ENCODE measurements around the gene TCF19. TPM values are rescaled to one million over a fixed set of nuclear protein-coding genes. Genes with fewer than 3 reads are reported as not detected.
"Not testable (repeated sequence)": the region's sequence is repeated elsewhere in the genome, so short reads cannot be mapped to it uniquely, and the experiment has no call there.

Gene TCF19
- total RNA-seq, 2 donors from 2014 or later, result 7.6 to 10.0 TPM

DNA sequence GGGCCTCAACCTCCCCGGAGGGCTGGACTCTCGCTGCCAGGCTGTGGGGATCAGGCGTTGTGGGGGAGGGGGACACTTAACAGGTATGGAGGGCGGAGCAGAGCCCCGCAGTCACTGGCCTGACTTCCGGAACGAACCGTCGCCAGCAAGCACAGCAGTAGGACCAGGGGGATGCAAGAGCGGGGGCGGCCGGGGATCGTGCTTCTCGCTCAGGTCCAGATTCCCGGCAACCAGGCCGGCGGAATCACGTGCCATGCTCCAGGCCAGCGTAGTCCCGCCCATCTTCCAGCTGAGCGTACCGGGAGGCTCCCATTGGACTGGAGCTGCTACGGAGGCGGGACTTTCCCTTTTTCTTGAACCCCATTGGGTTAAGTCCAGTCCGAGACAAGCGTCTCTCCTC is 22.1 kb downstream of the TCF19 start:
- no peak overlapping the region for H3K27ac ChIP-seq
- intact Hi-C loops (cut with DNase I), result no loop called here
- WGBS, result 71% methylated on average over 26 of the region's 26 CpGs
- H3K4me1 ChIP-seq (replicated peaks), result no peaks in the 10 kb centered on the region
- H3K36me3 ChIP-seq, result no peaks in the 10 kb centered on the region
- TF ChIP-seq POLR2A (IDR thresholded peaks at IDR 0.05), result no peak
- no peak for TF ChIP-seq POLR2AphosphoS5 (IDR thresholded peaks at IDR 0.05)
- TF ChIP-seq, protein P1, sequence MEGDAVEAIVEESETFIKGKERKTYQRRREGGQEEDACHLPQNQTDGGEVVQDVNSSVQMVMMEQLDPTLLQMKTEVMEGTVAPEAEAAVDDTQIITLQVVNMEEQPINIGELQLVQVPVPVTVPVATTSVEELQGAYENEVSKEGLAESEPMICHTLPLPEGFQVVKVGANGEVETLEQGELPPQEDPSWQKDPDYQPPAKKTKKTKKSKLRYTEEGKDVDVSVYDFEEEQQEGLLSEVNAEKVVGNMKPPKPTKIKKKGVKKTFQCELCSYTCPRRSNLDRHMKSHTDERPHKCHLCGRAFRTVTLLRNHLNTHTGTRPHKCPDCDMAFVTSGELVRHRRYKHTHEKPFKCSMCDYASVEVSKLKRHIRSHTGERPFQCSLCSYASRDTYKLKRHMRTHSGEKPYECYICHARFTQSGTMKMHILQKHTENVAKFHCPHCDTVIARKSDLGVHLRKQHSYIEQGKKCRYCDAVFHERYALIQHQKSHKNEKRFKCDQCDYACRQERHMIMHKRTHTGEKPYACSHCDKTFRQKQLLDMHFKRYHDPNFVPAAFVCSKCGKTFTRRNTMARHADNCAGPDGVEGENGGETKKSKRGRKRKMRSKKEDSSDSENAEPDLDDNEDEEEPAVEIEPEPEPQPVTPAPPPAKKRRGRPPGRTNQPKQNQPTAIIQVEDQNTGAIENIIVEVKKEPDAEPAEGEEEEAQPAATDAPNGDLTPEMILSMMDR (IDR thresholded peaks at IDR 0.05), result no peak
- peak overlapping the region in 1 of 2 donors; percentile 22 for H3K4me3 ChIP-seq
- no peaks in the 10 kb centered on the region for H3K27me3 ChIP-seq (replicated peaks; ENCODE audit: insufficient read depth)
- H3K9me3 ChIP-seq, result no peaks in the 10 kb centered on the region
- DNase-seq (ENCODE audit: low spot score), result no peak

DNA sequence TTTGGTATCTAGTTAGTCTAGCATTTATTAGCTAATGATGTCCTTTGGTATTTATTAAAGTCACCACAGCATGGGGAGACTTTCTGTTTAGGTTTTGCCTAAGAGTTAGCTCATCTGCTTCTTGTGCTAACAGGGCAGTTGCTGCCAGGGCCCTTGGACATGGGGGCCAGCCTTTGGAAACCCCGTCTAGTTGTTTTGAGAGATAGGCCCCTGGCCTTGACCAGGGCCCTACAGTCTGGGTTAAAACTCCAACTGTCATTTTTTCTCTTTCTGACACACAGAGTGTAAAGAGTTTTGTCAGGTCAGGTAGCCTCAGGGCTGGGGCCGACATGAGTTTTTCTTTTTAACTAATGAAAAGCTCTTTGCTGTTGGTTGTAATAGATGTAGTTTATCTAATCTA is 24.9 kb downstream of the TCF19 start:
- DNase-seq (ENCODE audit: low spot score); H3K36me3 ChIP-seq; intact Hi-C loops (cut with DNase I); H3K4me1 ChIP-seq (replicated peaks); H3K9me3 ChIP-seq; H3K27me3 ChIP-seq (replicated peaks; ENCODE audit: insufficient read depth); H3K4me3 ChIP-seq: not testable (repeated sequence)
- WGBS, result 26% methylated on average over 2 of the region's 2 CpGs
- H3K27ac ChIP-seq, result peak overlapping the region in 1 of 2 donors; percentile 33

DNA sequence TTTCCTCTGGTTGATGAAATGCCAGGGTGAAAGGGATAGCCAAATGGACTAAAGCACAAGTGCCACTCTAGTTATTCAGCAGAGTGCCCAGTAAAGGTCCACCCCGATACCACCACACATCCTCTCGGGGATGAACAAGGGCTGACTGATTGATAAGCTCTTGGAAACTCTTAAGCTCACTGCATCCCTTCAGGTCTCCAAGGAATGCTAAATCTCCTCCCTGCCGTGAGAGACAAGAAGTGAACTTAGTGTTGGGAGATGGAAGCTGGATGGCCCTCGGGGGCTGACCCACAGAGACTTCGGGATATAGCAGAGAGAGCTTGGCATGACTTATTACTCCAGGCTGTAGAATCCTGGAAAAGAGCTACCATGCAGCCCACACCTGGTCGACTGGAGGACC is 25.5 kb downstream of the TCF19 start:
- H3K36me3 ChIP-seq; H3K4me1 ChIP-seq (replicated peaks); H3K4me3 ChIP-seq; DNase-seq (ENCODE audit: low spot score); intact Hi-C loops (cut with DNase I); H3K9me3 ChIP-seq; H3K27me3 ChIP-seq (replicated peaks; ENCODE audit: insufficient read depth): not testable (repeated sequence)
- 50% methylated on average over 6 of the region's 6 CpGs for WGBS
- peak overlapping the region in 1 of 2 donors; percentile 30 for H3K27ac ChIP-seq

DNA sequence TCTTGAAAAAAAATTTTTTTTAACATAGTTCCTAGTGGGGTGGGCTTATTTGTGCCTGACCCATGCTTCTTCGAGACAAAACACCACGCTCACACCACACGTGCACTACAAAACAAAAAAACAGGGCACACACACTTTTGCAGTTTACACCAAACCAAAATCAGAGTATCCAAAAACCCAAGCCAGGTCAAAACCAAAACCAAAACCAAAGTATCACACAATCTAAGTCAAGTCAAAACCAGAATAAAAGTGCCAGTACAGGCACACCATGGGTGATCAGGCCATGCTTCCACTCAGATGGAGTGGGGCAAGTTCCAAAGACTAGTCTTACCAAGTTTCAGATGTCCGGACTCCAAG is 27.3 kb downstream of the TCF19 start:
- DNase-seq (ENCODE audit: low spot score); H3K9me3 ChIP-seq; H3K36me3 ChIP-seq; intact Hi-C loops (cut with DNase I); H3K27me3 ChIP-seq (replicated peaks; ENCODE audit: insufficient read depth); H3K4me1 ChIP-seq (replicated peaks): not testable (repeated sequence)
- Histone ChIP-seq H3K27ac (peak overlapping the region; percentile 85 to 93), H3K4me3 (peak overlapping the region; percentile 14 to 24)
- 9% methylated on average over 4 of the region's 4 CpGs for WGBS

DNA sequence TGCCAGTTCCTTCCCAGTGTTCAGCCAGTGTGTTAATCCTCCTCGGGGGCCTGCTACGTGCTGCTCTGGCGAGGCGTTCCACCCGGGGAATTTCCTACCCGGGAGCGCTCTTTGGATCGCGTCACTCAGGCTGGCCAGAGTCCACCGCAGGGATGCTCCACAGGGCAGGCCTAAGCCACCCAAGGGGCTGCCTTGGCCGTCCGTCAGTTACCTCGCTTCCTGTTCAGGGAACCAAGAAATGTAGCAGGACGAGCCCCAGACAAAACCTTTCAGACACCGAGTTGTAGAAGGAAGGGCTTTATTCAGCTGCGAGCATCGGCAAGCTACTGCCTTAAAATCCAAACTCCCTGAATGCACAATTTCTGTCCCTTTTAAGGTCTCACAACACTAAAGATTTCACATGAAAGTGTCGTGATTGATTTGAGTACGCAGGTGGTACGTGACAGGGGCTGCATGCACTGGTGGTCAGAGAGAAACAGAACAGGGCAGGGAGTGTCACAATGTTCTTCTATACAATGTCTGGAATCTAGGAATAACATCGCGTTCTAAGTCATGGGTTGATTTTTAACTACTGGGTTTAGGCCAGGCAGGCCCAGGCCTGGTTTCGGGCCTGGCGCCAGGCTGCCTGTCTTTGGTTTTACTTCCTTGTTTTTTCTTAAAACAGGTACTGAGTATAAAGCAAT is 27.8 kb downstream of the TCF19 start:
- Histone ChIP-seq H3K4me3 (peak overlapping the region; percentile 14 to 24), H3K27me3 (replicated peaks; ENCODE audit: insufficient read depth) (no peaks in the 10 kb centered on the region), H3K36me3 (no peaks in the 10 kb centered on the region), H3K27ac (peak overlapping the region; percentile 85 to 93), H3K9me3 (no peaks in the 10 kb centered on the region), H3K4me1 (replicated peaks) (no peaks in the 10 kb centered on the region)
- DNase-seq (ENCODE audit: low spot score), result peak; percentile 81
- 19% methylated on average over 24 of the region's 24 CpGs for WGBS
- intact Hi-C loops (cut with DNase I), result no loop called here
- TF ChIP-seq POLR2AphosphoS5 (IDR thresholded peaks at IDR 0.05), result peak; percentile 63
- peak; percentile 70 for TF ChIP-seq POLR2A (IDR thresholded peaks at IDR 0.05)
- TF ChIP-seq, protein P1 (IDR thresholded peaks at IDR 0.05), result no peak

DNA sequence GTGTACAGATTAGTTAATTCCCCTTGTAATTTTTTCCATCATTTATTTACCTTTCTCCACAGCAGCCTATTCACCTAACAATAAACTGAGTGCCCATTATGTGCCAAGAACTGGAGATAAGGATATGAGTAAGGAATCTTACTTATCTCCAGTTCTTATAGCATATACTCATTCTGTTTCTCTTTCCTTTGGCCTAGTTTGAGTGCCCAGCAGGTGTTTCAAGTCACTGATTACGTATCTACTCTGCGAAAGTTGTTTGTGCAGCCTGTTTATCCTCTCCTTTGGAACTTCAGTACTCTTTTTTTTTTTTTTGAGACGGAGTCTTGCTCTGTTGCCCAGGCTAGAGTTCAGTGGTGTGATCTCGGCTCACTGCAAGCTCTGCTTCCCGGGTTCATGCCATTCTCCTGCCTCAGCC is 29.4 kb downstream of the TCF19 start:
- Histone ChIP-seq H3K27me3 (replicated peaks; ENCODE audit: insufficient read depth) (no peaks in the 10 kb centered on the region), H3K9me3 (no peaks in the 10 kb centered on the region), H3K4me3 (no peak overlapping the region), H3K27ac (peak overlapping the region; percentile 85 to 93), H3K4me1 (replicated peaks) (no peaks in the 10 kb centered on the region), H3K36me3 (no peaks in the 10 kb centered on the region)
- TF ChIP-seq POLR2A (IDR thresholded peaks at IDR 0.05) (no peak), POLR2AphosphoS5 (IDR thresholded peaks at IDR 0.05) (peak; percentile 76)
- TF ChIP-seq, protein P1 (IDR thresholded peaks at IDR 0.05), result no peak
- intact Hi-C loops (cut with DNase I), result no loop called here
- WGBS, result 36% methylated on average over 5 of the region's 5 CpGs
- peak; percentile 28 for DNase-seq (ENCODE audit: low spot score)

DNA sequence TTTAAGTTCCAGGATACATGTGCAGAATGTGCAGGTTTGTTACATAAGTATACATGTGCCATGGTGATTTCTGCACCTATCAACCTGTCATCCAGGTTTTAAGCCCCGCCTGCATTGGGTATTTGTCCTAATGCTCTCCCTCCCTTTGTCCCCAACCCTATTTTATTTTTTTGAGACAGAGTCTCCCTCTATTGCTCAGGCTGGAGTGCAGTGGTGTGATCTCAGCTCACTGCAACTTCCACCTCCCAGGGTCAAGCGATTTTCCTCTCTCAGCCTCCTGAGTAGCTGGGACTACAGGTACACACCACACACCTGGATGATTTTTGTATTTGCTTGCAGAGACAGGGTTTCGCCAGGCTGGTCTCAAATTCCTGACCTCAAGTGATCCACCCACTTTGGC is 30.8 kb downstream of the TCF19 start:
- DNase-seq (ENCODE audit: low spot score); H3K4me1 ChIP-seq (replicated peaks); intact Hi-C loops (cut with DNase I); H3K9me3 ChIP-seq; H3K36me3 ChIP-seq; H3K27ac ChIP-seq; H3K27me3 ChIP-seq (replicated peaks; ENCODE audit: insufficient read depth); H3K4me3 ChIP-seq: not testable (repeated sequence)
- 83% methylated on average over 3 of the region's 3 CpGs for WGBS

Data from prostate gland (tissue), 2 donors.